Right ventricle myocardium inferior (tissue), 1 donor: Measurements from ENCODE around the gene TUBG2. TPM values are rescaled to one million over a fixed set of nuclear protein-coding genes. Genes with fewer than 3 reads are reported as not detected.
A peak's percentile ranks its signal among the peaks of the same experiment; 100 is the strongest.
"Not testable (repeated sequence)": the region's sequence is repeated elsewhere in the genome, so short reads cannot be mapped to it uniquely, and the experiment has no call there.

Experiments used
- ATAC-seq: fragments of 200-7000 bp; cut with Tn5 transposase; one replicate; pipeline ENCODE4 v1.9.1; 2020; ENCODE audit warnings: mild to moderate bottlenecking, moderate library complexity
- DNase-seq: peaks from one replicate; pipeline ENCODE4 v3.0.0; 2021; ENCODE audit errors: missing footprints
- intact Hi-C: fragments of 100-400 bp; cut with DNase I; formaldehyde crosslinking; loops from one replicate; pipeline ENCODE4 v1.11.0; 2022
- total RNA-seq: library from RNA; stranded (reverse); fragmentation: NEBNext Ultra II Directional; extraction: Animal tissue kit (Norgen Biotek cat#: 25700); gene quantifications from one replicate; pipeline ENCODE4 v1.2.1, GENCODE V29; 2021
- donor health status: DM: no; HTN: yes; CAD: no; lungs with severe emphysema.

Gene TUBG2
- total RNA-seq, 1 donor from 2014 or later, result 15.0 TPM

GRCh38 chr17:42647778-42648177 lies 11.3 kb upstream of the TUBG2 start:
- intact Hi-C loops, result no loop called here
- DNase-seq, result no peak
- no peak for ATAC-seq

- DNase-seq (no peak), ATAC-seq (no peak)
- intact Hi-C loops, result no loop called here
Measured at GRCh38 chr17:42651392-42651791, 7.7 kb upstream of the TUBG2 start.

- ATAC-seq (peak; percentile 88), DNase-seq (peak; percentile 85)
- intact Hi-C loops, result no loop called here
Measured at GRCh38 chr17:42653179-42654124, 5.6 kb upstream of the TUBG2 start.

GRCh38 chr17:42655528-42655927 lies 3.6 kb upstream of the TUBG2 start:
- no peak for DNase-seq
- intact Hi-C loops, result no loop called here

GRCh38 chr17:42657824-42658588 lies 1.1 kb upstream of the TUBG2 start:
- ATAC-seq, result no peak
- no peak for DNase-seq
- intact Hi-C loops, result no loop called here

More at GRCh38 chr17:42655528-42655927, 3.6 kb upstream of the TUBG2 start:
- ATAC-seq, result no peak

- DNase-seq, ATAC-seq, intact Hi-C loops: not testable (repeated sequence)
Measured at GRCh38 chr17:42659932-42660274, 819 bp downstream of the TUBG2 start.

- DNase-seq (no peak), ATAC-seq (no peak)
- intact Hi-C loops, result no loop called here
Measured at GRCh38 chr17:42660692-42661345, 1.7 kb downstream of the TUBG2 start.

GRCh38 chr17:42665581-42666001 lies 6.5 kb downstream of the TUBG2 start:
- ATAC-seq (no peak), DNase-seq (no peak)
- intact Hi-C loops, result no loop called here

- ATAC-seq, intact Hi-C loops: not testable (repeated sequence)
Measured at GRCh38 chr17:42666126-42666525, 7.0 kb downstream of the TUBG2 start.

GRCh38 chr17:42667088-42667951 lies 8.2 kb downstream of the TUBG2 start:
- ATAC-seq (peak; percentile 47), DNase-seq (no peak)
- intact Hi-C loops, result no loop called here

More at GRCh38 chr17:42666126-42666525, 7.0 kb downstream of the TUBG2 start:
- DNase-seq, result not testable (repeated sequence)

GRCh38 chr17:42669705-42669976 lies 10.6 kb downstream of the TUBG2 start:
- no peak for DNase-seq
- ATAC-seq, result no peak
- intact Hi-C loops, result no loop called here

- ATAC-seq (no peak), DNase-seq (no peak)
- intact Hi-C loops, result no loop called here
Measured at GRCh38 chr17:42669977-42670788, 11.1 kb downstream of the TUBG2 start.

- intact Hi-C loops, result no loop called here
- DNase-seq (no peak), ATAC-seq (no peak)
Measured at GRCh38 chr17:42670789-42671657, 11.9 kb downstream of the TUBG2 start.

- intact Hi-C loops, result no loop called here
- ATAC-seq, result no peak
- no peak for DNase-seq
Measured at GRCh38 chr17:42672038-42672437, 13.0 kb downstream of the TUBG2 start.

- ATAC-seq, result no peak
- intact Hi-C loops, result no loop called here
- DNase-seq, result no peak
Measured at GRCh38 chr17:42673266-42673884, 14.3 kb downstream of the TUBG2 start.

- DNase-seq, result peak; percentile 84
- peak; percentile 2 for ATAC-seq
- intact Hi-C loops, result no loop called here
Measured at GRCh38 chr17:42673885-42674754, 15.0 kb downstream of the TUBG2 start.
